Mucosa of rectum (tissue), 2 donors: ENCODE data around the gene ZNF444.
"Not testable (repeated sequence)": the region's sequence is repeated elsewhere in the genome, so short reads cannot be mapped to it uniquely, and the experiment has no call there.

Source experiments
- H3K27ac ChIP-seq, 2 donors: one replicate each; pipeline ENCODE4 v1.7.0; 2013; ENCODE audit warnings: inconsistent platforms in 2 of 2, low read depth in 2 of 2, low read length in 2 of 2
- H3K27me3 ChIP-seq, 2 donors: one replicate each; pipeline ENCODE4 v1.7.0; 2013; ENCODE audit warnings: low read length in 2 of 2; ENCODE audit not compliant: control insufficient read depth in 2 of 2, insufficient read depth in 2 of 2
- H3K36me3 ChIP-seq, 2 donors: one replicate each; pipeline ENCODE4 v1.7.0; 2013; ENCODE audit warnings: low read length in 2 of 2; ENCODE audit not compliant: control insufficient read depth in 2 of 2, insufficient read depth in 2 of 2
- H3K4me1 ChIP-seq, 2 donors: one replicate each; pipeline ENCODE4 v1.7.0; 2013; ENCODE audit warnings: low read length in 2 of 2, mild to moderate bottlenecking in 1 of 2; ENCODE audit not compliant: control insufficient read depth in 2 of 2, insufficient read depth in 2 of 2
- H3K4me3 ChIP-seq, 2 donors: one replicate each; pipeline ENCODE4 v1.7.0; 2013; ENCODE audit warnings: low read length in 2 of 2
- H3K9ac ChIP-seq, 2 donors: one replicate each; pipeline ENCODE4 v1.7.0; 2013; ENCODE audit warnings: low read length in 2 of 2, low read depth in 1 of 2, mild to moderate bottlenecking in 1 of 2
- H3K9me3 ChIP-seq, 2 donors: one replicate each; pipeline ENCODE4 v1.7.0; 2013; ENCODE audit warnings: low read length in 2 of 2; ENCODE audit not compliant: control insufficient read depth in 2 of 2
- donor health status: healthy.
- donor health status: Normal muscosa, but diverticular disease.

The ZNF444 gene

GRCh38 chr19:56201973-56202372 lies 60.9 kb downstream of the ZNF444 start, which contains the start of gene ZSCAN5C:
TSS of gene ZSCAN5C (plus strand) at chr19:56202273. CDS start at chr19:56205914, 3,641 bp downstream.
- no peak within 1 kb of the TSS for H3K27ac ChIP-seq
- H3K9ac ChIP-seq: no peak within 1 kb of the TSS
- H3K27me3 ChIP-seq: no peaks in the 10 kb centered on the region
- no peak within 1 kb of the TSS for H3K4me3 ChIP-seq
- no peaks in the 10 kb centered on the region for H3K4me1 ChIP-seq
- H3K36me3 ChIP-seq: no peaks in the 10 kb centered on the region
- H3K9me3 ChIP-seq: no peaks in the 10 kb centered on the region

GRCh38 chr19:56207581-56207980 lies 66.5 kb downstream of the ZNF444 start:
- not testable (repeated sequence) for H3K27me3 ChIP-seq, H3K9ac ChIP-seq, H3K27ac ChIP-seq, H3K4me1 ChIP-seq, H3K9me3 ChIP-seq, H3K4me3 ChIP-seq, H3K36me3 ChIP-seq

GRCh38 chr19:56209091-56209490 lies 68.0 kb downstream of the ZNF444 start:
- no peaks in the 10 kb centered on the region for H3K4me1 ChIP-seq
- no peaks in the 10 kb centered on the region for H3K36me3 ChIP-seq
- H3K4me3 ChIP-seq: no peak overlapping the region
- no peaks in the 10 kb centered on the region for H3K9me3 ChIP-seq
- no peaks in the 10 kb centered on the region for H3K27me3 ChIP-seq
- no peak overlapping the region for H3K9ac ChIP-seq
- no peak overlapping the region for H3K27ac ChIP-seq

- not testable (repeated sequence) for H3K4me3 ChIP-seq, H3K27me3 ChIP-seq, H3K36me3 ChIP-seq, H3K9ac ChIP-seq, H3K27ac ChIP-seq, H3K4me1 ChIP-seq, H3K9me3 ChIP-seq
These were observed 68.9 kb downstream of the ZNF444 start for GRCh38 chr19:56210036-56210435.
